Cerebellar cortex (tissue), 1 donor: ENCODE results near the gene SMAD6.

Source experiments
- DNase-seq: peaks from one replicate; pipeline ENCODE4 v3.0.0-alpha.2; 2015; ENCODE audit warnings: low spot score

SMAD6 gene

GRCh38 chr15:66721501-66721937 is 19.5 kb downstream of the SMAD6 start:
- no peak for DNase-seq

- no peak for DNase-seq
Measured at GRCh38 chr15:66721954-66722353, 19.9 kb downstream of the SMAD6 start.

- no peak for DNase-seq
Measured at GRCh38 chr15:66722757-66723540, 20.9 kb downstream of the SMAD6 start.

GRCh38 chr15:66723826-66724731 is 22.0 kb downstream of the SMAD6 start:
- DNase-seq, result no peak

- no peak for DNase-seq
Measured at GRCh38 chr15:66724732-66725463, 22.9 kb downstream of the SMAD6 start.

- no peak for DNase-seq
Measured at GRCh38 chr15:66725464-66725785, 23.4 kb downstream of the SMAD6 start.

- DNase-seq, result no peak
Measured at GRCh38 chr15:66726386-66726785, 24.4 kb downstream of the SMAD6 start.

- no peak for DNase-seq
Measured at GRCh38 chr15:66729331-66729951, 27.4 kb downstream of the SMAD6 start.

- DNase-seq, result no peak
Measured at GRCh38 chr15:66730168-66731021, 28.4 kb downstream of the SMAD6 start.

GRCh38 chr15:66733976-66734375 is 31.9 kb downstream of the SMAD6 start:
- DNase-seq, result no peak

- no peak for DNase-seq
Measured at GRCh38 chr15:66734961-66735908, 33.2 kb downstream of the SMAD6 start.

GRCh38 chr15:66735909-66736305 is 33.9 kb downstream of the SMAD6 start:
- DNase-seq, result no peak

GRCh38 chr15:66737243-66738010 is 35.4 kb downstream of the SMAD6 start:
- DNase-seq, result no peak

GRCh38 chr15:66738116-66738515 is 36.1 kb downstream of the SMAD6 start:
- no peak for DNase-seq

GRCh38 chr15:66738595-66738994 is 36.6 kb downstream of the SMAD6 start:
- DNase-seq, result no peak

GRCh38 chr15:66739287-66739686 is 37.3 kb downstream of the SMAD6 start:
- DNase-seq, result no peak

- no peak for DNase-seq
Measured at GRCh38 chr15:66740802-66741201, 38.8 kb downstream of the SMAD6 start.

GRCh38 chr15:66741646-66742045 is 39.6 kb downstream of the SMAD6 start:
- no peak for DNase-seq

- DNase-seq, result no peak
Measured at GRCh38 chr15:66742286-66742685, 40.2 kb downstream of the SMAD6 start.
